ENCODE measurements around the gene EBF3.

The EBF3 gene

DNA sequence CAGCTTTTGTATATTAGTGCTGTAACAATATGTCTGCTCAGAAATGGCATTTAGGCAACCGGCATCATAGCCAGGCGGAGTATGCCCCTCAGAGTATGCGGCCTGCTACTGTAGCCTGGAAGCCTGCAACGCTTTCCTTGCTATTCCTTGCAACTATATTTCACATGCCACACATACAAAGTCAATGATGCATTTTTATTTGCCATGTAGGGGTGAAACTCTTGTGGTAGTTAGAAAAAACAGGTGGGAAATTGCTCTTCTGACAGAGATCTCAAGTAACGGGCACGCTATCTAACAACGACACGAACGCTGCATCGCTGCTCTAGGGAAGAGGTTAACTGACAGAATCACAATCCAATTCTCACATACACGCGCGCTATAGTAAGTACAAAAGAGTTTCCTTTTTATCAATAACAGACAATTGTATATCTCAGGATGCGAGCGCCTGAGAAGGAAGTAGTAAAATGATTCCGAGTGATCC, 5.9 kb downstream of the EBF3 start:
- Histone ChIP-seq H3K9me3 (ENCODE audit: control insufficient read depth, insufficient read depth, low read length) (no peaks in the 10 kb centered on the region), H3K27ac (ENCODE audit: low read length) (no peak overlapping the region), H3K4me1 (ENCODE audit: control insufficient read depth, insufficient read depth, low read length) (peaks cover 4% of the 10 kb centered on the region; the same call in 1 of the 2 replicates), H3K36me3 (ENCODE audit: control insufficient read depth, insufficient read depth, low read length) (no peaks in the 10 kb centered on the region), H3K27me3 (ENCODE audit: control insufficient read depth, insufficient read depth, low read length) (peaks cover 57% of the 10 kb centered on the region), H3K4me3 (ENCODE audit: low read length) (no peak overlapping the region; the same call in 1 of the 2 replicates)
- no CpG with 5 or more reads among the region's 16 CpGs for WGBS (ENCODE audit: insufficient coverage, insufficient read length)
- DNase-seq (ENCODE audit: low read depth, low spot score), result no peak

DNA sequence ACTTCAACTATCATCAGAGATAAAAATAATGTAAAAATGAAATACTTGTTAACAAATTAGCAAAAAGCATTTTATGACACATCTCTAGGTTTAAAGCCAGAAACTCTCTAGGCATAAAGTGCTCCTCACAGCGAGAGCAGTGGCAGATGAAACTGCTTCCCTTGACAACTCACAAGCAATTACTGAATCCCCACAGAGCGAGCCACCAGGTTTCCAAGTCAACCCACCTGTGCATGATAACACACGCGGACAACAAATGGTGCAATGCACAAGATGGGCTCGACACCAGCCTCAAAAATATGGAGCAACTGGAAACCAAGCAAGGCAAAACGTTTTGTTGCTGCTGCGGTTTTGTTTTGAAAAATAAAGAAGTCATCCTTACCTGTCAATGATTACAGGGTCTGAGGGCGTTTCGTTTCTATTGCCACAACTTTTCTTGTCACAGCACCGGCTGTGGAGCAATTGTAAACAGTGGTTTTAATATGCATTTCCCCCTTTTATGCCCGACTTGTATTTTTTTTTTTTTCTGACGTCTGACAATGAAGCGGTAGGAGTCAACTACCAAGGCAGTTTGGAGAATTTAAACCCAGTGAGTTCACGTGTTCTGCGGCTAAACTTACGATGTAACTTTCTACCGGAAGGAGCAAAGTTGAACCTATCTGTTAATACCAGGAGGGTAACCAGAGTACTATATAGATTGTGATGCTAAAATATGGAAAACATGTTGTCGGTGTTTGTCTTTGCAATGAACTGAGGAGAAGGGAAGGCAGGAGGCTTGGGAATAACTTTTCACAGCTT, 7.0 kb downstream of the EBF3 start:
- no peak for DNase-seq (ENCODE audit: low read depth, low spot score)
- H3K27me3 ChIP-seq (ENCODE audit: control insufficient read depth, insufficient read depth, low read length), result peaks cover 46% of the 10 kb centered on the region
- H3K36me3 ChIP-seq (ENCODE audit: control insufficient read depth, insufficient read depth, low read length), result no peaks in the 10 kb centered on the region
- no peak overlapping the region for H3K4me3 ChIP-seq (ENCODE audit: low read length)
- no peak overlapping the region for H3K27ac ChIP-seq (ENCODE audit: low read length)
- WGBS (ENCODE audit: insufficient coverage, insufficient read length), result no CpG with 5 or more reads among the region's 18 CpGs
- no peaks in the 10 kb centered on the region for H3K9me3 ChIP-seq (ENCODE audit: control insufficient read depth, insufficient read depth, low read length)
- H3K4me1 ChIP-seq (ENCODE audit: control insufficient read depth, insufficient read depth, low read length), result peaks cover 4% of the 10 kb centered on the region; the same call in 1 of the 2 replicates

DNA sequence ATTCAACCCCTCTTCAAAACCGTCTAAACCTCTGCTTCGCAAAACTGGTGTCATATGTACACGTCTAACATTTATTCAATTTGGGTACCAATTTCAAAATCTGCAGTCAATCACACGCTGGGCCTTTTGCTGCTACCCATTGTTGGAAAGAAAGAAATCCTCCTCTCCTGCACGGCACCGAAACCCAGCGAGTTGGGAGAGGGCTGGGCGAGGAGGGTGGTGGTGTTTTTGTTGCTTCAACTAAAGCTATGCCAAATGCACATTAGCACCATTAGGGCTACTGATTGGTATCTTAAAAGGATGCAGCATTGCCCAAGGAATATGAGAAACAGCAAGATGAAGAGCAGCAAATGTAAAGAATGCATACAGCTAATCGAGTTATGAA, 7.8 kb downstream of the EBF3 start:
- Histone ChIP-seq H3K36me3 (ENCODE audit: control insufficient read depth, insufficient read depth, low read length) (no peaks in the 10 kb centered on the region), H3K4me1 (ENCODE audit: control insufficient read depth, insufficient read depth, low read length) (peaks cover 4% of the 10 kb centered on the region; the same call in 1 of the 2 replicates), H3K9me3 (ENCODE audit: control insufficient read depth, insufficient read depth, low read length) (no peaks in the 10 kb centered on the region), H3K4me3 (ENCODE audit: low read length) (no peak overlapping the region), H3K27ac (ENCODE audit: low read length) (no peak overlapping the region), H3K27me3 (ENCODE audit: control insufficient read depth, insufficient read depth, low read length) (peaks cover 40% of the 10 kb centered on the region)
- WGBS (ENCODE audit: insufficient coverage, insufficient read length), result no CpG with 5 or more reads among the region's 9 CpGs
- DNase-seq (ENCODE audit: low read depth, low spot score), result no peak

DNA sequence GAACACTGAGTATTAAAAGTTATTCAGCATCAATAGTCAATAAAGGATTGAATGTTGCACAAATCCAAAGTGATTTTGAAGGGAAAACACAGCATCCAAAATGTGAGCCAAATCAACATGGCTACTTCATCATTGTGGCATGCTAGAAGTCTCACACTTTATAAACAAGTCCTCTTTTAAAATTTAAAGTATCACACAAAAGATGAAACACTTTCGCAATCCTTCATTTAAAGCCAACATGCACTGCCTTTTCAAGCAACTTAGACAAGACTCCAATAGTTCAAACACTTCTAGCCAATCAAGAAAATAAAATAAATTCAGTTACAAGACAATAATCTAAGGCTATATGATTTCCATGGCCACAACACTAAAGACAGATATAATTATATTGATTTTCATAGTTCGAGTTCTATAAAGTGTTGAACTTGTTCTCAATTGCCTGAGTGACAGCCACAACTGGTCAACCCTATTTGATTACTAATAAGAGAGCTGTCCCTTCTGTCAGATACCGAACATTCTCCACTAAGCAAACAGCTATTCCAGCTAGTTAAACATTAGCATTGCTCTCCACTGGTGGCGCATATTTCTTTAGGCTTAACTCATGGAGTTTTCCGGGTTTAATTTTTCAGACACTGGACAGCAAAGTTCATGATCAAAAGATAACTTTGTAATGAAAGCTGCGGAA, 8.3 kb downstream of the EBF3 start:
- Histone ChIP-seq H3K4me3 (ENCODE audit: low read length) (no peak overlapping the region), H3K4me1 (ENCODE audit: control insufficient read depth, insufficient read depth, low read length) (peaks cover 4% of the 10 kb centered on the region; the same call in 1 of the 2 replicates), H3K36me3 (ENCODE audit: control insufficient read depth, insufficient read depth, low read length) (no peaks in the 10 kb centered on the region), H3K9me3 (ENCODE audit: control insufficient read depth, insufficient read depth, low read length) (no peaks in the 10 kb centered on the region), H3K27me3 (ENCODE audit: control insufficient read depth, insufficient read depth, low read length) (peaks cover 35% of the 10 kb centered on the region), H3K27ac (ENCODE audit: low read length) (no peak overlapping the region)
- no CpG with 5 or more reads among the region's 6 CpGs for WGBS (ENCODE audit: insufficient coverage, insufficient read length)
- no peak for DNase-seq (ENCODE audit: low read depth, low spot score)

DNA sequence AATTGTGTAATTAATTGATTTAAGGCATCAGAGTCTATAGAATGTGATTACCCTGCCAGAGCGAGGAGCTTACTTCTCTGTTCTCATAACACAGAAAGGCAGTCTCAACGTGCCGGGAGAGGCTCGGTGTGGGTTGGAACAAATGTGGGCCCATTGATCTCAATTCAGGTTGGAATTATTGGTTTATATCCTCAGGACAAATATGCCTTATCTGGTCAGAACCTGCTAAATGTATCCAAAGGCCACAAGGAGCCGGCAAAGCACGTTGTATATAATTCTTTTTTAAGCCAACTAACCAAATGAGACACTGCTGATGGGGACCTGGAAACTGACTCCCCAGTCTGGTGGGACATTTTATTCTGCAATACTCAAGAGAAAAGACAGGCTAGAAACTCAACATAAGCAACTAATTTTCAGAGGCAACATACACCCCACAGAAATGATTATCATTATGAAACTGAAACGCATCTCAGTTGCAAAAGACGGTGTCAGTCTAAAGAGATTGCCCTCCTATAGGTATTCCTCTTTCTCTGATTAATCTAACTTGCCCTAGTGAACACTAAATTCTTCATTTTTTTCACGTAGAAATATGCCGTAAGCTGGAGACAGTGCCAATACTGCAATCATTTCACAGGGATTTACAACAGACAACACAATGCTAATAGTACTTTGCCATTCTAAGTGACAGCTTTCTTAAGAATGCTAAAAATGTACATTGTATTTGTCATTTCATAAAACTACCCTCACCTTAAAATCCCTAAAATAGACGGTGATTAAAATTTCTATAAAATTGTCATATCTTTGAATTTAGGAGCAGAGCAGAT, 9.4 kb downstream of the EBF3 start:
- no peak for DNase-seq (ENCODE audit: low read depth, low spot score)
- H3K27ac ChIP-seq (ENCODE audit: low read length), result no peak overlapping the region
- no CpG with 5 or more reads among the region's 11 CpGs for WGBS (ENCODE audit: insufficient coverage, insufficient read length)
- H3K4me1 ChIP-seq (ENCODE audit: control insufficient read depth, insufficient read depth, low read length), result peaks cover 3% of the 10 kb centered on the region; the same call in 1 of the 2 replicates
- H3K36me3 ChIP-seq (ENCODE audit: control insufficient read depth, insufficient read depth, low read length), result no peaks in the 10 kb centered on the region
- H3K4me3 ChIP-seq (ENCODE audit: low read length), result no peak overlapping the region
- no peaks in the 10 kb centered on the region for H3K9me3 ChIP-seq (ENCODE audit: control insufficient read depth, insufficient read depth, low read length)
- peaks cover 25% of the 10 kb centered on the region for H3K27me3 ChIP-seq (ENCODE audit: control insufficient read depth, insufficient read depth, low read length)

DNA sequence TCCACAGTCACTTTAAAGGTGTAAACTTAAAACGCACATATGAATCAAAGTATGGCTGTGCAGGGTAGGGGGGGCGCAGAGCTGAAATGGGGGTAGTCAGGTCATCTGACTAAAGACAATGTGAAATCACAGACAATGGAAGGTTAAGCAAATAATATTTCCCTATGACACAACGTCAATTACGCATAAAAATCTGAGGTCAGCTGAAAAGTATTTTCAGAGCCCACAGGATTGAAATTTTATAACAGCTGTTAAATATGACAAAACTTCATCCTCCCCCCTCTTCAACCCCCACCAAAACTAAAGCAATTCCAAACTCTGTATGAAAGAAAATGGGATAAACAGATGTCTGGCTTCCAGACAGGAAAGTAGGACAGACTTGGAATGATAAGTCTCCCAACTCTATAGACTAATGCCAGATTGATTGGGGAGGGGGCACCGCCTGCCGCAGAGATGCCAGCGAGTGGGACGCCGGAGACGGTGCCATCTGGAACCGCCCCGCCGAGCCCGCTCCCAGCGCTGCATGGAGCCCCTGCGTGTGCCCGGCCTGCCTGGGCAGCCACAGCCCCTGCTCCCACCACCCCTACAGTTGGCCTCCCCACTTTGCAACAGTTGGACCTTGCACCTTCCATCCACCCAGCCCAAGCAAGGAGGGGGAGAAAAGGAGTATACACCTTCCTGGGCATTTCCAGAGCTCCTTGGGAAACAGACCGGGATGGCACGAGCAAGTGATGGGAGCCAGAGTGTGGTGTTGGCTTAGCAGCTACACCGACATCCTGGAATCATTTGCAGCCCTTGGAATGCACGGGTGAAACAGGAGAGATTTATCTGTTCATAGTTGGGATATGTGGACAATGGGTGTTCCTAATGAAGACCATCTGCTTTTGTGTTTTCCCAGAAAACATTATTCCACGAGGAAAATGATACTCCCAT, 10.7 kb downstream of the EBF3 start:
- DNase-seq (ENCODE audit: low read depth, low spot score), result no peak
- no peaks in the 10 kb centered on the region for H3K9me3 ChIP-seq (ENCODE audit: control insufficient read depth, insufficient read depth, low read length)
- no peaks in the 10 kb centered on the region for H3K36me3 ChIP-seq (ENCODE audit: control insufficient read depth, insufficient read depth, low read length)
- H3K27me3 ChIP-seq (ENCODE audit: control insufficient read depth, insufficient read depth, low read length), result peaks cover 18% of the 10 kb centered on the region
- no peak overlapping the region for H3K27ac ChIP-seq (ENCODE audit: low read length)
- peaks cover 4% of the 10 kb centered on the region; the same call in 1 of the 2 replicates for H3K4me1 ChIP-seq (ENCODE audit: control insufficient read depth, insufficient read depth, low read length)
- WGBS (ENCODE audit: insufficient coverage, insufficient read length), result no CpG with 5 or more reads among the region's 22 CpGs
- H3K4me3 ChIP-seq (ENCODE audit: low read length), result no peak overlapping the region

DNA sequence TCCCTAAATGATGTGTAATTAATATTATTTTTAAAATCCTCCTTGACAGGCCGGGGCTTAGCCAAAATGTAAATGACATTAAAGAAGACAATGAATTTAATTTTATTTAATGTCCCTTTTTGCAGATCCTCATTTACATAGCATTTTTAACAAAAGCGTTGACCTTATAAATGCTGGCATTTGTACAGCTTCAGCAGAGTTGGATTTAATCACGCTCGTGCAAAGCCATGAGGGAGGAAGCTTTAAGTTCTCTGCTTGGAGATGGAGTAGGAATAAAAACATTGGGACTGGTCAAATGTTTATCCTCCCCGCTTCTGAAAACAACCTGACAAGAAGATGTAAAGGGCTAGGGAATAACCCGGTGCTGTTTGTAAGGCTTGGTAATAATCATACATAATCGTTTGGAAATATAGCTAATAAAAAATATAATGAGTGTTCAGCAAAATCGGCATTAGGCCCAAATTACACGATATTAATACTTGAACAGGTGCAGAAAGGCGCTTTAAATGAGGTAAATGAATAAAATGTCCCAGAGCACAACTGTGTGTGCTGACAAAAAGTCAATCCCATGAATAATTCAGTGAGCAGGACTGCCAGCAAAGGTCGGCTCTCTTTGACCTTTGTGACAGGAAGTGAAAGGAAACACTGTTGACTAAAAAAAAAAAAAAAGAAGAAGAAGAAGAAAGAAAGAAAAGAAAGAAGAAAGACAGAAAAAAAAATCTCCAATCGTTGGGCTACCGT, 11.5 kb downstream of the EBF3 start:
- no peak for DNase-seq (ENCODE audit: low read depth, low spot score)
- Histone ChIP-seq H3K27me3 (ENCODE audit: control insufficient read depth, insufficient read depth, low read length) (peaks cover 13% of the 10 kb centered on the region; the same call in 1 of the 2 replicates), H3K9me3 (ENCODE audit: control insufficient read depth, insufficient read depth, low read length) (no peaks in the 10 kb centered on the region), H3K36me3 (ENCODE audit: control insufficient read depth, insufficient read depth, low read length) (no peaks in the 10 kb centered on the region), H3K27ac (ENCODE audit: low read length) (no peak overlapping the region), H3K4me1 (ENCODE audit: control insufficient read depth, insufficient read depth, low read length) (peaks cover 2% of the 10 kb centered on the region; the same call in 1 of the 2 replicates), H3K4me3 (ENCODE audit: low read length) (no peak overlapping the region)
- no CpG with 5 or more reads among the region's 13 CpGs for WGBS (ENCODE audit: insufficient coverage, insufficient read length)

DNA sequence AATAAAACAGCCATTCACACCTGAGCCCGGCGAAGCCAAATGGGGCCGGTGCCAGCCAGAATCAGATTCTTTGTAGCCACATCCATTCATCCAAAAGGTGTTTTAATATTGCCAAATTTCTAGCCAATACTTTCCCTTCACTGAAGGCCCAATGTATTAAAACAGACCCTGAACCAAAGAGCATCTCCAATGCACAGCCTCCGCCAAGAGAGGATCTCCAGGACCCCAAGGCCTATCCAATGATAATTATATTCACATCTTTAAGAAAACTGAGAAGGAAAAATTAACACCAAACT, 12.2 kb downstream of the EBF3 start:
- WGBS (ENCODE audit: insufficient coverage, insufficient read length), result no CpG with 5 or more reads among the region's 4 CpGs
- H3K27me3 ChIP-seq (ENCODE audit: control insufficient read depth, insufficient read depth, low read length), result peaks cover 13% of the 10 kb centered on the region; the same call in 1 of the 2 replicates

More for the DNA sequence above, 12.2 kb downstream of the EBF3 start:
- no peaks in the 10 kb centered on the region for H3K36me3 ChIP-seq (ENCODE audit: control insufficient read depth, insufficient read depth, low read length)
- peaks cover 2% of the 10 kb centered on the region; the same call in 1 of the 2 replicates for H3K4me1 ChIP-seq (ENCODE audit: control insufficient read depth, insufficient read depth, low read length)
- H3K27ac ChIP-seq (ENCODE audit: low read length), result no peak overlapping the region
- no peaks in the 10 kb centered on the region for H3K9me3 ChIP-seq (ENCODE audit: control insufficient read depth, insufficient read depth, low read length)
- no peak overlapping the region for H3K4me3 ChIP-seq (ENCODE audit: low read length)
- DNase-seq (ENCODE audit: low read depth, low spot score), result no peak

All from iPS DF 6.9 (cell line).